Measurements from ENCODE around the gene HNRNPUL2. TPM values are rescaled to one million over a fixed set of nuclear protein-coding genes. Genes with fewer than 3 reads are reported as not detected.

The HNRNPUL2 gene
- total and polyA plus RNA-seq, 2 of the 8 experiments (the other 6 are each of a cell fraction or from before 2014, with no cell fraction given): 14.9 to 46.4 TPM

DNA sequence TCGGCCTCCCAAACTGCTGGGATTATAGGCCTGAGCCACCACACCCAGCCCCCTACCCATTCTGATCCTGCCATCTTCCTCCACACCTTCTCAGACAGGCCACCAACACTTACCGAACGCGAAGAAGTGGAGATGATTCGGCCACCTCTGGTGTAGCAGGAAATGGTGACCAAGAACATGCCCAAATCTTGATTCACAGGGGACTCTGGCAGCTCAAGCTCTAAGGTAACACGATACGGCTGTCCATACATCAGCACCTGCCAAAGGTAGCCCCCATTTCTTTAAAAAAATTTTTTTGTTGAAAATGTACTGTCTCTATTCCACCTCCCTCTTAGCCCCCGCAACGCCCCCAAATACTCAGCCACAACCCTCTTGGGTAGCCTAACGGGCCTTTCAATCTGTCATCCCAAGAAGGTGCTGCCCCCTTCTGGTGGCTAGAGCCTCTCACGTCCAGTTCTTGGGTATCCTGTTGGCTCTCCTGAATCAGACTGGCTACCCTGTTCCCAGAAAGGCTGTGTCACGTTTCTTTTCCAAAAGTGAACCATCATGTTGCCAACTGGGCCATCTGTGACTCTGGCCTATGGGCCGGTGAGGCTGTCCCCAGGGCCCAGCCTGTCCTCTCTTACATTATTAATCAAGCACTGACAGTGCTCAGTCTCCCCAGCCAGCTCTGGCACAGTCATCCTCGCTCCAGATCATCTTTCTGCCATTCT, 32.6 kb downstream of the HNRNPUL2 start (continued):
- TF ChIP-seq, protein P1, sequence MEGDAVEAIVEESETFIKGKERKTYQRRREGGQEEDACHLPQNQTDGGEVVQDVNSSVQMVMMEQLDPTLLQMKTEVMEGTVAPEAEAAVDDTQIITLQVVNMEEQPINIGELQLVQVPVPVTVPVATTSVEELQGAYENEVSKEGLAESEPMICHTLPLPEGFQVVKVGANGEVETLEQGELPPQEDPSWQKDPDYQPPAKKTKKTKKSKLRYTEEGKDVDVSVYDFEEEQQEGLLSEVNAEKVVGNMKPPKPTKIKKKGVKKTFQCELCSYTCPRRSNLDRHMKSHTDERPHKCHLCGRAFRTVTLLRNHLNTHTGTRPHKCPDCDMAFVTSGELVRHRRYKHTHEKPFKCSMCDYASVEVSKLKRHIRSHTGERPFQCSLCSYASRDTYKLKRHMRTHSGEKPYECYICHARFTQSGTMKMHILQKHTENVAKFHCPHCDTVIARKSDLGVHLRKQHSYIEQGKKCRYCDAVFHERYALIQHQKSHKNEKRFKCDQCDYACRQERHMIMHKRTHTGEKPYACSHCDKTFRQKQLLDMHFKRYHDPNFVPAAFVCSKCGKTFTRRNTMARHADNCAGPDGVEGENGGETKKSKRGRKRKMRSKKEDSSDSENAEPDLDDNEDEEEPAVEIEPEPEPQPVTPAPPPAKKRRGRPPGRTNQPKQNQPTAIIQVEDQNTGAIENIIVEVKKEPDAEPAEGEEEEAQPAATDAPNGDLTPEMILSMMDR (IDR thresholded peaks at IDR 0.05; ENCODE audit: control extremely low read depth in 1 of 3, insufficient read depth in 1 of 3, low read depth in 1 of 3, low read length in 3 of 3): peak; percentile 76 to 89 (median 81)
- TF ChIP-seq RFX5 (IDR thresholded peaks at IDR 0.05; ENCODE audit: borderline replicate concordance, low read depth, low read length) (no peak), MAFK (IDR thresholded peaks at IDR 0.05; ENCODE audit: low read depth, low read length) (peak; percentile 47; the same call in 1 of the 2 replicates), GTF2F1 (IDR thresholded peaks at IDR 0.05; ENCODE audit: borderline replicate concordance, low read depth, low read length) (no peak), BACH1 (IDR thresholded peaks at IDR 0.05; ENCODE audit: low read length) (peak; percentile 91), EP300 (IDR thresholded peaks at IDR 0.05; ENCODE audit: borderline replicate concordance in 1 of 2, low read depth in 2 of 2, low read length in 2 of 2) (no peak), RAD21 (IDR thresholded peaks at IDR 0.05 in 1 of 2, conservative IDR thresholded peaks at IDR 0.05 in 1 of 2; ENCODE audit: low read depth in 2 of 2, low read length in 2 of 2) (peak; percentile 72 to 84), JUN (IDR thresholded peaks at IDR 0.05; ENCODE audit: low read depth, low read length) (no peak), SIN3A (conservative IDR thresholded peaks at IDR 0.05 in 1 of 2, IDR thresholded peaks at IDR 0.05 in 1 of 2; ENCODE audit: low read depth in 1 of 2, low read length in 2 of 2) (peak in 1 of 2 experiments; percentile 73; a peak in 2 of 4 replicates), YY1 (IDR thresholded peaks at IDR 0.05; ENCODE audit: low read depth, low read length) (no peak), POLR2AphosphoS5 (IDR thresholded peaks at IDR 0.05; ENCODE audit: low read depth, low read length) (no peak), RBBP5 (IDR thresholded peaks at IDR 0.05; ENCODE audit: borderline replicate concordance, low read depth, low read length) (no peak)
